HG02798 (cell line): ENCODE data around the gene LTBP2.

ENCODE experiments used
- ATAC-seq: cut with Tn5 transposase; IDR thresholded peaks from one replicate; pipeline ENCODE4 v1.9.1; 2021; ENCODE audit warnings: mild to moderate bottlenecking; ENCODE audit not compliant: unreplicated experiment, poor library complexity

LTBP2 gene

GRCh38 chr14:74641601-74642391, 29.8 kb upstream of the LTBP2 start:
- no peak for ATAC-seq

GRCh38 chr14:74638966-74639365, 26.9 kb upstream of the LTBP2 start:
- ATAC-seq: no peak

- no peak for ATAC-seq
Measured at GRCh38 chr14:74638066-74638465, 26.0 kb upstream of the LTBP2 start.

GRCh38 chr14:74637178-74637550, 25.1 kb upstream of the LTBP2 start:
- ATAC-seq: no peak

- ATAC-seq: no peak
Measured at GRCh38 chr14:74636424-74637177, 24.6 kb upstream of the LTBP2 start.

- ATAC-seq: no peak
Measured at GRCh38 chr14:74635847-74636246, 23.8 kb upstream of the LTBP2 start.

GRCh38 chr14:74634964-74635363, 22.9 kb upstream of the LTBP2 start:
- no peak for ATAC-seq

GRCh38 chr14:74634481-74634880, 22.4 kb upstream of the LTBP2 start:
- no peak for ATAC-seq

- no peak for ATAC-seq
Measured at GRCh38 chr14:74630881-74631690, 19.0 kb upstream of the LTBP2 start.

GRCh38 chr14:74628418-74628817, 16.4 kb upstream of the LTBP2 start:
- ATAC-seq: no peak

GRCh38 chr14:74627076-74627475, 15.0 kb upstream of the LTBP2 start:
- no peak for ATAC-seq

- ATAC-seq: no peak
Measured at GRCh38 chr14:74622257-74622656, 10.2 kb upstream of the LTBP2 start.

GRCh38 chr14:74621556-74621955, 9.5 kb upstream of the LTBP2 start:
- no peak for ATAC-seq

GRCh38 chr14:74620923-74621322, 8.9 kb upstream of the LTBP2 start:
- ATAC-seq: no peak

GRCh38 chr14:74620497-74620921, 8.5 kb upstream of the LTBP2 start:
- no peak for ATAC-seq

GRCh38 chr14:74619672-74620131, 7.7 kb upstream of the LTBP2 start:
- ATAC-seq: no peak

- ATAC-seq: peak; percentile 42
Measured at GRCh38 chr14:74618078-74618952, 6.3 kb upstream of the LTBP2 start.

GRCh38 chr14:74616996-74617700, 5.1 kb upstream of the LTBP2 start:
- ATAC-seq: no peak

- ATAC-seq: no peak
Measured at GRCh38 chr14:74616507-74616906, 4.5 kb upstream of the LTBP2 start.
